GM12878 (cell line): ENCODE results near the gene MRPL42. TPM values are rescaled to one million over a fixed set of nuclear protein-coding genes. Genes with fewer than 3 reads are reported as not detected.

Source experiments
- ATAC-seq: fragments of 200-7000 bp; cut with Tn5 transposase; 3 replicates; pipeline ENCODE4 v1.9.1; 2020; ENCODE audit warnings: mild to moderate bottlenecking, moderate library complexity
- BruUV-seq: library from RNA; stranded (reverse); fragments of 400-500 nt; replicated peaks from 2 replicates; lab custom pipeline; 2021; lab: Mats Ljungman, UMichigan
- CTCF ChIA-PET: fragments of 300-600 bp; sonication (Branson Sonifier 250); formaldehyde crosslinking; extraction: SDS; loops from one replicate; lab custom pipeline; 2021; ENCODE audit warnings: inconsistent platforms; lab: Yijun Ruan, JAX
- POLR2A ChIA-PET: fragments of 350-600 bp; formaldehyde crosslinking; extraction: SDS; loops from one replicate; lab custom pipeline; 2021; ENCODE audit warnings: inconsistent platforms; lab: Charles Lee
- RAD21 ChIA-PET: fragments of 300-600 bp; sonication (Branson Sonifier 250); formaldehyde crosslinking; loops from one replicate; lab custom pipeline; 2023; ENCODE audit warnings: antibody characterized with exemption; ENCODE audit not compliant: unreplicated experiment; lab: Charles Lee
- SMC1A ChIA-PET: fragments of 300-600 bp; sonication (Branson Sonifier 250); formaldehyde crosslinking; loops from one replicate; lab custom pipeline; 2023; ENCODE audit not compliant: unreplicated experiment, uncharacterized antibody; lab: Charles Lee
- DNase-seq: peaks from one replicate; pipeline ENCODE4 v3.0.0-alpha.2; 2011; ENCODE audit warnings: low read depth, low spot score
- FAIRE-seq: peaks from 3 replicates; lab custom pipeline; 2011; peaks lifted over from hg19 to GRCh38; lab: Jason Lieb, UNC
- H2AFZ ChIP-seq: 2 replicates; pipeline ENCODE4 v1.6.0; 2011; ENCODE audit warnings: low read depth, low read length, control low read depth; ENCODE audit not compliant: control insufficient read depth
- H3K27ac ChIP-seq: 2 replicates; pipeline ENCODE4 v1.5.1; 2011; ENCODE audit warnings: control low read depth; ENCODE audit not compliant: control insufficient read depth, insufficient read depth
- H3K27me3 ChIP-seq, 2 experiments: replicated peaks in 1 of 2; 2 replicates each; pipeline versions ENCODE4 v1.6.0 to v1.6.1; 2011; ENCODE audit warnings: low read length in 1 of 2; ENCODE audit not compliant: control insufficient read depth in 2 of 2, insufficient read depth in 2 of 2
- H3K36me3 ChIP-seq, 2 experiments: 2 replicates each; pipeline ENCODE4 v1.5.1; 2011; ENCODE audit warnings: low read length in 1 of 2; ENCODE audit not compliant: control insufficient read depth in 2 of 2, insufficient read depth in 2 of 2
- H3K4me1 ChIP-seq: 2 replicates; pipeline ENCODE4 v1.6.1; 2011; ENCODE audit warnings: mild to moderate bottlenecking, low read length, moderate library complexity, mixed read lengths; ENCODE audit not compliant: control insufficient read depth, insufficient read depth
- H3K4me2 ChIP-seq: 2 replicates; pipeline ENCODE4 v1.6.0; 2011; ENCODE audit warnings: control low read depth; ENCODE audit not compliant: control insufficient read depth, insufficient read depth
- H3K4me3 ChIP-seq: fragments of 200-600 bp; sonication (generic); 2 replicates; pipeline ENCODE4 v1.5.1; 2016
- H3K79me2 ChIP-seq: 2 replicates; pipeline ENCODE4 v1.6.0; 2011; ENCODE audit warnings: low read length; ENCODE audit not compliant: control insufficient read depth, insufficient read depth
- H3K9ac ChIP-seq: 2 replicates; pipeline ENCODE4 v1.8.0; 2011; ENCODE audit warnings: low read length, control low read depth, mixed read lengths; ENCODE audit not compliant: control insufficient read depth, insufficient read depth
- H3K9me3 ChIP-seq: replicated peaks from 3 replicates; pipeline ENCODE4 v1.5.1; 2011; ENCODE audit warnings: mild to moderate bottlenecking, low read length; ENCODE audit not compliant: control insufficient read depth, insufficient read depth
- H4K20me1 ChIP-seq: 2 replicates; pipeline ENCODE4 v1.6.0; 2011; ENCODE audit not compliant: control insufficient read depth, insufficient read depth
- BCL11A ChIP-seq: IDR thresholded peaks from 2 replicates; pipeline ENCODE4 v1.6.1; 2011; ENCODE audit warnings: low read depth, low read length
- CTCF ChIP-seq, 3 experiments: IDR thresholded peaks in 2 of 3; conservative IDR thresholded peaks in 1 of 3; 2 replicates each; pipeline ENCODE4 v1.5.1; 2011; ENCODE audit warnings: low read depth in 3 of 3, low read length in 3 of 3, mild to moderate bottlenecking in 3 of 3, control low read depth in 2 of 3, moderate library complexity in 2 of 3, inconsistent platforms in 1 of 3, mixed read lengths in 1 of 3; ENCODE audit not compliant: control insufficient read depth in 2 of 3, insufficient read depth in 1 of 3; ENCODE audit errors: extremely low read depth in 1 of 3
- E4F1 ChIP-seq: fragments of 450-650 bp; IDR thresholded peaks from 2 replicates; pipeline ENCODE4 v1.6.1; 2018; ENCODE audit warnings: borderline replicate concordance, mild to moderate bottlenecking; ENCODE audit not compliant: partially characterized antibody
- ETV6 ChIP-seq, 2 experiments: fragments of 450-650 bp in 1 of 2; IDR thresholded peaks in 1 of 2; conservative IDR thresholded peaks in 1 of 2; 2 replicates each; pipeline ENCODE4 v1.6.1; 2014; ENCODE audit warnings: antibody characterized with exemption in 1 of 2, borderline replicate concordance in 1 of 2, low read depth in 1 of 2, mild to moderate bottlenecking in 1 of 2, moderate library complexity in 1 of 2
- IRF4 ChIP-seq: IDR thresholded peaks from 2 replicates; pipeline ENCODE4 v1.6.1; 2011; ENCODE audit warnings: low read depth, low read length
- JUND ChIP-seq: IDR thresholded peaks from 2 replicates; pipeline ENCODE4 v1.6.1; 2012; ENCODE audit warnings: low read depth, mild to moderate bottlenecking, low read length, improper control_type of control experiment, moderate library complexity
- MEF2B ChIP-seq: fragments of 450-650 bp; IDR thresholded peaks from 2 replicates; pipeline ENCODE4 v1.6.1; 2018; ENCODE audit warnings: mild to moderate bottlenecking, moderate library complexity; ENCODE audit not compliant: partially characterized antibody, poor library complexity, severe bottlenecking
- NR2C1 ChIP-seq: fragments of 450-650 bp; IDR thresholded peaks from 2 replicates; pipeline ENCODE4 v1.6.1; 2017; ENCODE audit warnings: antibody characterized with exemption, mild to moderate bottlenecking, moderate library complexity
- RAD21 ChIP-seq: IDR thresholded peaks from 2 replicates; pipeline ENCODE4 v1.6.1; 2011; ENCODE audit warnings: mild to moderate bottlenecking, low read depth, low read length, moderate library complexity; ENCODE audit not compliant: insufficient read depth
- SIN3A ChIP-seq: IDR thresholded peaks from 2 replicates; pipeline ENCODE4 v1.6.1; 2012; ENCODE audit warnings: low read depth, low read length, improper control_type of control experiment
- SMC3 ChIP-seq: IDR thresholded peaks from 2 replicates; pipeline ENCODE4 v1.6.1; 2011; ENCODE audit warnings: low read length, improper control_type of control experiment, borderline replicate concordance
- SP1 ChIP-seq: IDR thresholded peaks from one replicate; pipeline ENCODE4 v1.6.1; 2011; ENCODE audit warnings: low read depth, low read length
- SREBF1 ChIP-seq: IDR thresholded peaks from 2 replicates; pipeline ENCODE4 v1.6.1; 2012; ENCODE audit warnings: mild to moderate bottlenecking, low read length
- TCF7 ChIP-seq: IDR thresholded peaks from 2 replicates; pipeline ENCODE4 v1.6.1; 2014; ENCODE audit warnings: antibody characterized with exemption, borderline replicate concordance
- WGBS: methylation state at CpG from one replicate; pipeline ENCODE4 v1.1.6; 2016; ENCODE audit warnings: low lambda C conversion rate; ENCODE audit not compliant: insufficient replicate concordance, insufficient coverage; ENCODE audit errors: missing lambda C conversion rate; 5-methylcytosine and 5-hydroxymethylcytosine counted together
- in situ Hi-C: fragments of 300-500 bp; cut with MboI; formaldehyde crosslinking; loops from 9 replicates; pipeline ENCODE4 v1.14.3; 2018; ENCODE audit warnings: mixed read lengths
- intact Hi-C: fragments of 100-400 bp; cut with micrococcal nuclease; formaldehyde crosslinking; loops from one replicate; pipeline ENCODE4 v1.14.2; 2022; ENCODE audit not compliant: unreplicated experiment
- polyA plus RNA-seq, 11 experiments: library from polyadenylated mRNA; depleted of rRNA in 4 of 11; unstranded in 6 of 11; stranded (reverse) in 5 of 11; fragments of >200 nt; fragmentation: Nextera tagmentation in 4 of 11; fragmentation: Illumina TruSeq in 1 of 11; extraction: Ambion mirVana in 4 of 11; extraction: Trizol in 1 of 11; gene quantifications; 1 replicate in 1 of 11; 2 replicates in 10 of 11; pipeline versions ENCODE4 v1.2.1 to v1.2.3, GENCODE V29; 2011 to 2016; ENCODE audit warnings: inconsistent platforms in 2 of 11, missing spikeins in 2 of 11, low read depth in 1 of 11
- total RNA-seq, 4 experiments: library from RNA; depleted of rRNA in 3 of 4; stranded (reverse); fragments of >200 nt in 3 of 4; fragmentation: Illumina TruSeq in 1 of 4; extraction: Trizol in 1 of 4; gene quantifications; 2 replicates each; pipeline versions ENCODE4 v1.2.1 to v1.2.3, GENCODE V29; 2013 to 2021

MRPL42 gene
- total and polyA plus RNA-seq, 10 of the 15 experiments (the other 5 are each of a cell fraction or from before 2014, with no cell fraction given), result 65.1 to 427 (median 126) TPM

GRCh38 chr12:93500667-93501066 is 33.4 kb downstream of the MRPL42 start (continued):
- TF ChIP-seq IRF4, result no peak
- no peak for TF ChIP-seq E4F1
- no peak for TF ChIP-seq TCF7
- no peak for TF ChIP-seq BCL11A
- TF ChIP-seq ETV6 (conservative IDR thresholded peaks at IDR 0.05 in 1 of 2, IDR thresholded peaks at IDR 0.05 in 1 of 2; ENCODE audit: borderline replicate concordance in 1 of 2, low read depth in 1 of 2), result no peak
- no peak for TF ChIP-seq MEF2B
- TF ChIP-seq, all 136 proteins: peak for 0

- Histone ChIP-seq H3K27ac (no peak overlapping the region), H3K4me1 (peaks cover 5% of the 10 kb centered on the region; the same call in 1 of the 2 replicates), H2AFZ (no peak overlapping the region), H3K27me3 (no peaks in the 10 kb centered on the region), H3K9ac (no peak overlapping the region), H3K79me2 (no peaks in the 10 kb centered on the region), H3K4me2 (no peak overlapping the region), H3K9me3 (no peaks in the 10 kb centered on the region), H3K4me3 (no peak overlapping the region), H4K20me1 (no peaks in the 10 kb centered on the region), H3K36me3 (peaks cover 0 to 7% of the 10 kb centered on the region in 2 experiments; a peak in 1 of 4 replicates)
- ATAC-seq (peak; percentile 58), DNase-seq (no peak), FAIRE-seq (no peak)
- RAD21 ChIA-PET, result interaction anchor here (0.5 to 7.8 kb wide), 16 partner anchors 10 to 602 kb away, joined by 3 to 126 read pairs (median 6); no protein-coding TSS in a partner anchor
- TSS peak; percentile 22 for BruUV-seq
- POLR2A ChIA-PET, result interaction anchor here (0.7 to 1.2 kb wide), 2 partner anchors 13 to 65 kb away, joined by 3 read pairs; no protein-coding TSS in a partner anchor
- TF ChIP-seq NR2C1 (no peak), SIN3A (no peak), SREBF1 (no peak), JUND (no peak), RAD21 (peak; percentile 84), SP1 (no peak), CTCF (IDR thresholded peaks at IDR 0.05 in 2 of 3, conservative IDR thresholded peaks at IDR 0.05 in 1 of 3; ENCODE audit: control insufficient read depth in 2 of 3, extremely low read depth in 1 of 3, insufficient read depth in 1 of 3, low read depth in 3 of 3, low read length in 3 of 3) (peak; percentile 64 to 73 (median 72)), SMC3 (peak; percentile 72; the same call in 1 of the 2 replicates)
- 73% methylated on average over 11 of the region's 11 CpGs for WGBS
- SMC1A ChIA-PET, result interaction anchor here (0.6 to 5.4 kb wide), 49 partner anchors 9 to 1468 kb away, joined by 3 to 115 read pairs (median 4); no protein-coding TSS in a partner anchor
- in situ Hi-C loops, result loop anchor here (5.0 kb wide), 1 partner anchor 599 kb away; no protein-coding TSS in a partner anchor
- CTCF ChIA-PET, result interaction anchor here (0.5 to 4.5 kb wide), 67 partner anchors 9 to 932 kb away, joined by 3 to 202 read pairs (median 4); partner anchors contain the start of genes CRADD and MRPL42
- intact Hi-C loops, result loop anchor here (2.0 kb wide), 3 partner anchors 62 to 476 kb away; no protein-coding TSS in a partner anchor
Observed at GRCh38 chr12:93502802-93503623, 35.7 kb downstream of the MRPL42 start.
